SK-N-MC (cell line): Measurements from ENCODE around the gene PPM1A.

Experiments
- DNase-seq: peaks from one replicate; pipeline ENCODE4 v3.0.0-alpha.2; 2011; ENCODE audit warnings: low read depth, low spot score
- H3K27ac ChIP-seq: fragments of 200-600 bp; sonication (generic); 2 replicates; pipeline ENCODE4 v1.5.1; 2016; ENCODE audit warnings: mixed run types
- H3K36me3 ChIP-seq: fragments of 200-600 bp; sonication (generic); 2 replicates; pipeline ENCODE4 v1.6.1; 2017; ENCODE audit warnings: antibody characterized with exemption, low read length, mixed read lengths; ENCODE audit not compliant: insufficient read depth
- H3K4me3 ChIP-seq: fragments of 200-600 bp; sonication (generic); 2 replicates; pipeline ENCODE4 v1.5.1; 2016
- H3K9ac ChIP-seq: fragments of 200-600 bp; sonication (generic); 2 replicates; pipeline ENCODE4 v1.8.0; 2017; ENCODE audit warnings: mixed run types, mixed read lengths; ENCODE audit not compliant: insufficient read length
- H3K9me3 ChIP-seq: fragments of 200-600 bp; sonication (generic); 2 replicates; pipeline ENCODE4 v1.6.1; 2017; ENCODE audit warnings: low read depth, mild to moderate bottlenecking, antibody characterized with exemption, low read length, moderate library complexity, mixed read lengths
- EZH2 ChIP-seq: fragments of 200-600 bp; sonication (generic); IDR thresholded peaks from one replicate; pipeline ENCODE4 v1.6.1; 2017; ENCODE audit warnings: antibody characterized with exemption
- FOXP2 ChIP-seq: optimal IDR thresholded peaks from 2 replicates; pipeline ENCODE3; 2011; ENCODE audit warnings: mild to moderate bottlenecking, moderate library complexity; ENCODE audit not compliant: insufficient read depth; ENCODE audit errors: extremely low read length, control extremely low read depth
- POLR2AphosphoS5 ChIP-seq: IDR thresholded peaks from 2 replicates; pipeline ENCODE4 v1.6.1; 2012; ENCODE audit warnings: mild to moderate bottlenecking, low read depth, low read length, borderline replicate concordance

Gene PPM1A

DNA sequence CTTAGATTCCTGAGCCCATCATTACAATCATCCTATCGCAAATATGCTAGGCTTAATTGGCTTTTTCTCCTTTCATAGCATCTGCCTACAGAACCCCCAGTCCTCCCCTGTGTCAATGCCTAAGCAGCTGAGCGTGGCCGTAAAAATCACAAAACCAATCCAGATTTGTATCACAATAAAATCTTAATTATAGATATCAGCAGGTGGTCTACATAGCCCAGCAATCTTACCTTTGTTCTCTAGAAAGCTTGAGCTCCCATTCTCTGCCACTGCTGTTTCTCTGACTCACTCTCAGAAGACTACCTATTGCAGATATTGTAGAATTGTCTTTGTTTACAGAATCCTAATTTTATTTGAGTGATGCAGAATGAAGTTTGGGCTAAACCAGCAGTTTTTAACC is 37.9 kb upstream of the PPM1A start:
- Histone ChIP-seq H3K36me3 (no peaks in the 10 kb centered on the region), H3K9ac (no peak overlapping the region), H3K27ac (no peak overlapping the region), H3K9me3 (no peaks in the 10 kb centered on the region), H3K4me3 (no peak overlapping the region)
- DNase-seq: no peak
- no peak for TF ChIP-seq EZH2
- no peak for TF ChIP-seq FOXP2
- no peak for TF ChIP-seq POLR2AphosphoS5

DNA sequence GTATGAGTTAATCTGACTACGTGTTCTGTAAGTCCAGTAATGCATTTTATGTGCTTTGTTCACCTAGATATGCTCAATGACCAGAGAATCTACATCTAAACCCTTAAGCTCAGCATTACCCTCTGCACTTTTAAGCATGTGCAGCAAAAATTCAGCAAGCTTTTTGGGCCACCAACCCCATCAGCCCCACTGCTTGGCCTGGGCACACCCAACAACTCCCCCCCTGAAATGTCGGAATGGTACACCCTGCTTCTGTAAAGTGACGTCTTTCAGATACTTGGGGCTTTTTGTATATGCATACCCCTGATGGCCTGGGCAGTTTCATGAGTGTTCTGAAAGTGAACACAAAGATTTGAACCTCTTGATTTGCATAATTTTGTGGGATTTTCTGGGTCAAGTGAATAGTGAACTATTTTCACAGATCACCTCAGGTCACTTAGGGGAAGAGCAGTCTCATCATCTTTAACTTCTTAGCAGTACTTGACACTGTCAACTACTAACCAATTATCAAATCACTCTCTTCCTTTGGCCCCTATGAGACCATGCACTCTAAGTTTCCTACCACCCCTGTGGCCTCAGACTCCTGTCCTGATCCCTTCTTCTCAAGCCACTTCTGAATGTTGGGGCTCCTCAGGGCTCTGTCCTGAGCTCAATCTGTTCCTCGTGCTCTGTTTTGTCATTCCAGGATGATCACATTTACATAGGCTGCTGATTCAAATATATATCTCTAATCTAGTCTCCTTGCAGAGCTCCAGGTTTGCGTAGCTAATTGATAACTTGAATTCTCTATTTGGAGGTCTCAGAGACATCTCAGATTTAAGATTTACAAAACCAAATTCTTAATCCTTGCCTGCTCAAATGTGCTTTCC is 36.3 kb upstream of the PPM1A start:
- Histone ChIP-seq H3K9me3 (no peaks in the 10 kb centered on the region), H3K9ac (no peak overlapping the region), H3K36me3 (no peaks in the 10 kb centered on the region), H3K27ac (no peak overlapping the region), H3K4me3 (no peak overlapping the region)
- TF ChIP-seq POLR2AphosphoS5 (no peak), FOXP2 (no peak), EZH2 (no peak)
- DNase-seq: no peak

DNA sequence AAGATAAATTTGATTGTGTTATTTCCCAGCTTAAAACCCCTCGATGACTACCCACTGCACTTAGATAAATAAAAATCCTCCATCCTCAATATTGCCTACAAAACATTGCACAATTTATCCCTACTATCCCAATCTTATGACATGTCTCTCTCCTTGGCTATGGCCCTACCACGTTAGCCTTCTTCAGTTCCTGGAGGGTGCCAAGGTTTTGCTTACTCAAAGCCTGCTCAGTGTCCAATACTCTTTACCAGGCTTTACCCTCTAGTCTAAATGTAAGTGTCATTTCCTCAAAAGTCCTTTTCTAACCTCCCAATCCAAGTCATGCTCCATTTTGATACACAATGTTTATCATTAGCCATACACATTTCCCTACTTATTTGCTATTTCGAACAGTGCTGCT is 35.0 kb upstream of the PPM1A start:
- no peak for DNase-seq
- Histone ChIP-seq H3K9me3 (no peaks in the 10 kb centered on the region), H3K9ac (no peak overlapping the region), H3K27ac (no peak overlapping the region), H3K4me3 (no peak overlapping the region), H3K36me3 (no peaks in the 10 kb centered on the region)
- TF ChIP-seq FOXP2 (no peak), EZH2 (no peak), POLR2AphosphoS5 (no peak)

- no peak overlapping the region for H3K27ac ChIP-seq
- no peaks in the 10 kb centered on the region for H3K9me3 ChIP-seq
- H3K36me3 ChIP-seq: no peaks in the 10 kb centered on the region
- H3K4me3 ChIP-seq: no peak overlapping the region
- H3K9ac ChIP-seq: no peak overlapping the region
- no peak for TF ChIP-seq EZH2
- DNase-seq: no peak
Observed at GRCh38 chr14:60214415-60215126, 34.5 kb upstream of the PPM1A start.

DNA sequence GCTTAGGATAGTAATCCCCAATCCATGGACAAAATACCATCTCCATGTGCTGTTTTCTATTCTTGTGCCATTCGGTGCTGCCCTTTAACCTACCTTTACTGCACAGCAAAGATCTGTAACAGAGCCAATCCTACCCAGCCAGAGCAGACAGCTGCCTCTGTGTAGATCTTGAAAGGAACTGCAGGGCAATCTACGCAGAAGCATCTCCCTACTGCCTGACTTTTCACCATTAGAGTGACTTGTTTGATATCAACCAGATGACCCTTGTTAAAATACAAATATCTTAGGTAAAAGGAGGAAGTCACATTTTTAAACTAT is 33.9 kb upstream of the PPM1A start:
- Histone ChIP-seq H3K27ac (no peak overlapping the region), H3K4me3 (no peak overlapping the region), H3K9me3 (no peaks in the 10 kb centered on the region), H3K9ac (no peak overlapping the region), H3K36me3 (no peaks in the 10 kb centered on the region)
- TF ChIP-seq POLR2AphosphoS5 (no peak), FOXP2 (no peak), EZH2 (no peak)
- no peak for DNase-seq

DNA sequence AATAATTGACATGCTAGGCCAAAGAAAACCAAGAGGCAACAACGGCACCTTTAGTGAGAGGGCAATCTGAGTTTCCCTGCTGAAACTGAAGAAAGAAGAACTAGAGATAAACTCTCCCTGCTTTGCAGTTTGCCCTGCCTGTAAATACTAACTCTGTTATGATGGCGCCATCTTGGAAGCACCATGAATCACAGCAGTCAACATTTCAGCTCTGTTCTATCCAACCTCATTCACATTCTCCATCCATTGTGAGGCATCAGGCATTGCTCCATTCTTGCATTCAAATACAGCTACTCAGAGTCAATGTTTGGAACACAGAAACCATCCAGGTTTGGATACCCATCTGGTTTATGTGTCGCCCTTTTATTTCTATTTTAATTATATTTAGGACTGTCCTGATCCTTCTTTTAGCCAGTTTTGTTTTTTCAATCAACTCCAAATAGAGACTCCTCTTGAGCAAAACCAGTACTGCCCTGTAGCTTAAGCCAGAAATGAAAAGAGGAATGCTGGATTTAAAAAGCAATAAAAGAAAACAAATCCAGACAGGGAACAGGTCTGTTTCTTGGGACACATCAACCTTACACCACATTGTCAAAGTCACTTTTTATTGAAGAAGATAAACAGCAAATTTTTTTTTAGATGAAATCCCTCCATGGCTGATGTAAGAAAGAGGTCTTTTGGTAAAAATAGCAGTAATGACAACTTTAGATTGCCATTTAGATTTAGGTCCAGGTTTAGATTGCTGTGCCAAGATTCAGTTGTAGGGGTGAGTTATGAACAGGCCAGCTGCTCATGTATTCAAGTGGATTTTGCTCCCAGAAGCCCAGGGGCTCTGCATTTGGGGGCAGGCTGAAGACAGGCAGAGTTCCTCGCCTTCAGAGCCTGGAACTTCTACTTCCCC is 33.3 kb upstream of the PPM1A start:
- no peak for TF ChIP-seq POLR2AphosphoS5
- TF ChIP-seq EZH2: no peak
- TF ChIP-seq FOXP2: no peak

DNA sequence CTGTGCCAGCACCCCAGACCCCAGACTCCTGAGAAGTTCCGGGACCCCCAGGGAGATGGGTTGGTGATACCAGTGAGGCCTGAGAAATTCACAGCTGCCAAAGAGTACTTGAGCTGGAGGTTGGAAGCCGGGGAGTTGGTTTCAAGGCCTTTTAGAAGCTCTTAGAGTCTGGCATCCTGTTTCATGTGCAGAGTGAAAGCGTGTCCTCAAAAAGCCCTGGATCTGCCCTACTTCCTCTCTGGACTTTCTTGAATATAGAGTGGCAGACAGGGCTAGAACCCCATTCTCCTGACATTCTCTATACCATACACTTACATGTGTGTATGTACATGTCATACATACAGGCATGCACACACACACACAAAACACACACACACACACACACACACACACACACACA is 31.3 kb upstream of the PPM1A start:
- TF ChIP-seq FOXP2: no peak
- TF ChIP-seq EZH2: no peak
- TF ChIP-seq POLR2AphosphoS5: no peak
- Histone ChIP-seq H3K9ac (no peak overlapping the region), H3K4me3 (no peak overlapping the region), H3K36me3 (no peaks in the 10 kb centered on the region), H3K27ac (no peak overlapping the region), H3K9me3 (no peaks in the 10 kb centered on the region)
- DNase-seq: no peak

More for the DNA sequence above, 33.3 kb upstream of the PPM1A start:
- no peaks in the 10 kb centered on the region for H3K9me3 ChIP-seq
- no peak overlapping the region for H3K9ac ChIP-seq
- DNase-seq: no peak
- no peak overlapping the region for H3K4me3 ChIP-seq
- H3K36me3 ChIP-seq: no peaks in the 10 kb centered on the region
- no peak overlapping the region for H3K27ac ChIP-seq

DNA sequence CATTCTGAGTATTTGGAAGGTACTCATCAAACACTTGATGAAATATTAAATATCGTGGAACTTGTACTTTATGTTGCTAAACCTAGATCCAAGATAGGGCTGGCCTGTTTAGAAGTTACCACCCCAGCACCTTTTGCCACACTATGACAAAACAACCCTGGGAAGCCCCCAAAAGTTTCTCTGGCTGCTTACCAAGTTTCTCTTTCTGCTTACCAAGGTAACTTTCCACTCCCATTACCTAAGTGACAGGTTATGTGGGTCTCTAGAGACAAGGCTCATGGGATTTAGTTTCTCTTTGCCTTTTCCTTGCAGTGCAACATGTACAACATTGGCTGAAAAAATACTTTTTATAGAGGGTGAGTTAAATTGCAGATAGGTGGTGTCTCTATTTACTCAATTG is 28.9 kb upstream of the PPM1A start:
- no peak for TF ChIP-seq FOXP2
- Histone ChIP-seq H3K9ac (no peak overlapping the region), H3K9me3 (no peaks in the 10 kb centered on the region)

More for the DNA sequence above, 28.9 kb upstream of the PPM1A start:
- no peaks in the 10 kb centered on the region for H3K36me3 ChIP-seq
- H3K4me3 ChIP-seq: no peak overlapping the region
- DNase-seq: no peak
- no peak overlapping the region for H3K27ac ChIP-seq
